Measurements from ENCODE around the gene FOSL2.
"Not testable (repeated sequence)": the region's sequence is repeated elsewhere in the genome, so short reads cannot be mapped to it uniquely, and the experiment has no call there.

The FOSL2 gene

DNA sequence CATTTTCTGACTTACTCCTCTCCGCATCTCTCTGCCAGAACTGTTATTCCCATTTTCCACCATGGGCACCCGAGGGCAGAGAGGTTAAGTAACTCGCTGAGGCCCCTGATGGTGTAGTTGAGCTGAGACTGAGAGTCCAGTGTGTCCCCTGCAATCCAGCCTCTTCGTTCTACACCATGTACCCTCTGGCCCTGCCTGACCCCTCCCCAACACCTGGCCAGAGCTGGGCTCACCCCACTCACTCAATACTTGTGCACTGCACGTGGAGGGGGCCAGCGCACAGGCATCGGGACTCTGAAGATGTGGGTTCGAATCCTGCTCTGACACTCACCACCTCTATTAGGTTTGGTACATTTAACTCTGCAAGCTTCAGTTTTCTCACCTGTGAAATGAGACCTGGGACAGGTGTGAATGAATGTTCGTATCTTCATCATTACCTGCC, 24.3 kb upstream of the FOSL2 start:
- Histone ChIP-seq H3K27ac (ENCODE audit: low read depth, low read length, poor library complexity, severe bottlenecking) (no peak overlapping the region), H3K4me3 (ENCODE audit: low read depth, low read length, poor library complexity, severe bottlenecking) (no peak overlapping the region), H3K4me1 (ENCODE audit: insufficient read depth, low read length, severe bottlenecking) (no peaks in the 10 kb centered on the region), H2AFZ (ENCODE audit: low read length) (no peak overlapping the region), H3F3A (ENCODE audit: insufficient read depth, low read length) (no peaks in the 10 kb centered on the region), H3K4me2 (ENCODE audit: low read length) (no peak overlapping the region), H4K20me1 (ENCODE audit: insufficient read depth, low read length) (no peaks in the 10 kb centered on the region), H3K36me3 (ENCODE audit: insufficient read depth, low read length) (no peaks in the 10 kb centered on the region), H3K79me2 (ENCODE audit: insufficient read depth, low read length) (no peaks in the 10 kb centered on the region), H3K9ac (ENCODE audit: low read length) (no peak overlapping the region), H3K9me3 (ENCODE audit: low read length) (no peaks in the 10 kb centered on the region), H3K27me3 (ENCODE audit: insufficient read depth, low read length) (peaks cover 3% of the 10 kb centered on the region; the same call in 1 of the 2 replicates), H3K9me2 (ENCODE audit: low read depth, low read length) (no peaks in the 10 kb centered on the region)
- TF ChIP-seq, protein P1, sequence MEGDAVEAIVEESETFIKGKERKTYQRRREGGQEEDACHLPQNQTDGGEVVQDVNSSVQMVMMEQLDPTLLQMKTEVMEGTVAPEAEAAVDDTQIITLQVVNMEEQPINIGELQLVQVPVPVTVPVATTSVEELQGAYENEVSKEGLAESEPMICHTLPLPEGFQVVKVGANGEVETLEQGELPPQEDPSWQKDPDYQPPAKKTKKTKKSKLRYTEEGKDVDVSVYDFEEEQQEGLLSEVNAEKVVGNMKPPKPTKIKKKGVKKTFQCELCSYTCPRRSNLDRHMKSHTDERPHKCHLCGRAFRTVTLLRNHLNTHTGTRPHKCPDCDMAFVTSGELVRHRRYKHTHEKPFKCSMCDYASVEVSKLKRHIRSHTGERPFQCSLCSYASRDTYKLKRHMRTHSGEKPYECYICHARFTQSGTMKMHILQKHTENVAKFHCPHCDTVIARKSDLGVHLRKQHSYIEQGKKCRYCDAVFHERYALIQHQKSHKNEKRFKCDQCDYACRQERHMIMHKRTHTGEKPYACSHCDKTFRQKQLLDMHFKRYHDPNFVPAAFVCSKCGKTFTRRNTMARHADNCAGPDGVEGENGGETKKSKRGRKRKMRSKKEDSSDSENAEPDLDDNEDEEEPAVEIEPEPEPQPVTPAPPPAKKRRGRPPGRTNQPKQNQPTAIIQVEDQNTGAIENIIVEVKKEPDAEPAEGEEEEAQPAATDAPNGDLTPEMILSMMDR (IDR thresholded peaks at IDR 0.05; ENCODE audit: low read length): no peak
- no peak for TF ChIP-seq EZH2 (IDR thresholded peaks at IDR 0.05; ENCODE audit: borderline replicate concordance, low read length)

DNA sequence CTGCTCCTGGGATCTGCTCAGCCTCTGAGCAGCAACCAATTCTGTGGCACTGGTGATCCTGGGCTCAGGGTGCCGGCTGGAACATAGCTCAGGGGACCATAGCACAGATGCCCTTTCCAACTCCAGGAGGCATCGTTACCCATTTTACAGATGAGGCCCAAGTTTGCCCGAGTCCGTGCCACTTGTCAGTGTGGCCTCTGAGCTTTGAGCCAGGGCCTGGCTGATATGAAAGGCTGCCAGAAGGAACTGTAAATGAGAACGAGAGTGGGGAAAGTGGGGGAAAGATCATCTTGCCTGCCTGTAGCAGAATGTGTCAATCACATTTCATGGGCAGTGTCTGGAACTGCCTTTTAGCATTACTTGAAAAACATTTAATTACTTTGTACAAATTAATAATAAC, 23.3 kb upstream of the FOSL2 start:
- Histone ChIP-seq H4K20me1 (ENCODE audit: insufficient read depth, low read length) (peaks cover 2% of the 10 kb centered on the region; the same call in 1 of the 2 replicates), H3K4me2 (ENCODE audit: low read length) (no peak overlapping the region), H3K9ac (ENCODE audit: low read length) (no peak overlapping the region), H3K36me3 (ENCODE audit: insufficient read depth, low read length) (no peaks in the 10 kb centered on the region), H3K79me2 (ENCODE audit: insufficient read depth, low read length) (no peaks in the 10 kb centered on the region), H3K4me3 (ENCODE audit: low read depth, low read length, poor library complexity, severe bottlenecking) (no peak overlapping the region), H3F3A (ENCODE audit: insufficient read depth, low read length) (no peaks in the 10 kb centered on the region), H3K9me2 (ENCODE audit: low read depth, low read length) (no peaks in the 10 kb centered on the region), H3K27ac (ENCODE audit: low read depth, low read length, poor library complexity, severe bottlenecking) (no peak overlapping the region), H3K4me1 (ENCODE audit: insufficient read depth, low read length, severe bottlenecking) (no peaks in the 10 kb centered on the region), H3K9me3 (ENCODE audit: low read length) (no peaks in the 10 kb centered on the region), H2AFZ (ENCODE audit: low read length) (no peak overlapping the region), H3K27me3 (ENCODE audit: insufficient read depth, low read length) (peaks cover 3% of the 10 kb centered on the region; the same call in 1 of the 2 replicates)
- TF ChIP-seq EZH2 (IDR thresholded peaks at IDR 0.05; ENCODE audit: borderline replicate concordance, low read length): no peak
- TF ChIP-seq, protein P1 (IDR thresholded peaks at IDR 0.05; ENCODE audit: low read length): no peak

DNA sequence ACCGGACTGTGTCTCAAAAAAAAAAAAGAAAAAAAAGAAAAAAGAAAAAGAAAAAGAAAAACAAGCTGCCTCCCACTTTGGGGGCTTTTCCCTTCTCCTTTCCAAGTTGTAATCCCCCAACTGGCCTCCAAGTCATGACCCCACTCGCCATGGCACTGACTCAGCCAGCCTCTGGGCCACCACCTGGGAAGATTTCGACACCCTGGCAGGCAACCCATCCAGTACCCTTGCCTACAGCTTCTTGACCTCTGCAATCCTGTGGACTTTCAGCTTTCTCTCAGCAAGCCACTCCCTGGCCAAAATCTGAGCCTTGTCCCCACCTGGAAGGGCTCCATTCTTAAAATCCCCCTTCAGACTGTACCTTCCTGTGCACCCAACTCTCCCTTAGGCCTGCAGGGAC, 22.3 kb upstream of the FOSL2 start:
- Histone ChIP-seq H3K9me2 (ENCODE audit: low read depth, low read length) (no peaks in the 10 kb centered on the region), H3K27ac (ENCODE audit: low read depth, low read length, poor library complexity, severe bottlenecking) (no peak overlapping the region), H3K79me2 (ENCODE audit: insufficient read depth, low read length) (no peaks in the 10 kb centered on the region), H3K4me2 (ENCODE audit: low read length) (no peak overlapping the region), H3K36me3 (ENCODE audit: insufficient read depth, low read length) (no peaks in the 10 kb centered on the region), H3K27me3 (ENCODE audit: insufficient read depth, low read length) (peaks cover 3% of the 10 kb centered on the region; the same call in 1 of the 2 replicates), H2AFZ (ENCODE audit: low read length) (no peak overlapping the region), H3F3A (ENCODE audit: insufficient read depth, low read length) (no peaks in the 10 kb centered on the region), H4K20me1 (ENCODE audit: insufficient read depth, low read length) (peaks cover 2% of the 10 kb centered on the region; the same call in 1 of the 2 replicates), H3K4me3 (ENCODE audit: low read depth, low read length, poor library complexity, severe bottlenecking) (no peak overlapping the region), H3K9me3 (ENCODE audit: low read length) (no peaks in the 10 kb centered on the region), H3K4me1 (ENCODE audit: insufficient read depth, low read length, severe bottlenecking) (no peaks in the 10 kb centered on the region), H3K9ac (ENCODE audit: low read length) (no peak overlapping the region)
- TF ChIP-seq, protein P1 (IDR thresholded peaks at IDR 0.05; ENCODE audit: low read length): no peak
- TF ChIP-seq EZH2 (IDR thresholded peaks at IDR 0.05; ENCODE audit: borderline replicate concordance, low read length): no peak

DNA sequence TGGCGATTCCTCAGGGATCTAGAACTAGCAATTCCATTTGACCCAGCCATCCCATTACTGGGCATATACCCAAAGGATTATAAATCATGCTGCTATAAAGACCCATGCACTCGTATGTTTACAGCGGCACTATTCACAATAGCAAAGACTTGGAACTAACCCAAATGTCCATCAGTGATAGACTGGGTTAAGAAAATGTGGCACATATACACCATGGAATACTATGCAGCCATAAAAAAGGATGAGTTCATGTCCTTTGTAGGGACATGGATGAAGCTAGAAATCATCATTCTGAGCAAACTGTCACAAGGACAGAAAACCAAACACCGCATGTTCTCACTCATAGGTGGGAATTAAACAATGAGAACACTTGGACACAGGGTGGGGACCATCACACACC, 20.9 kb upstream of the FOSL2 start:
- not testable (repeated sequence) for H3F3A ChIP-seq (ENCODE audit: insufficient read depth, low read length); H3K4me1 ChIP-seq (ENCODE audit: insufficient read depth, low read length, severe bottlenecking); H3K27ac ChIP-seq (ENCODE audit: low read depth, low read length, poor library complexity, severe bottlenecking); H2AFZ ChIP-seq (ENCODE audit: low read length); H3K36me3 ChIP-seq (ENCODE audit: insufficient read depth, low read length); H4K20me1 ChIP-seq (ENCODE audit: insufficient read depth, low read length); H3K27me3 ChIP-seq (ENCODE audit: insufficient read depth, low read length); H3K4me3 ChIP-seq (ENCODE audit: low read depth, low read length, poor library complexity, severe bottlenecking); H3K79me2 ChIP-seq (ENCODE audit: insufficient read depth, low read length); H3K9me2 ChIP-seq (ENCODE audit: low read depth, low read length); H3K4me2 ChIP-seq (ENCODE audit: low read length); H3K9ac ChIP-seq (ENCODE audit: low read length); H3K9me3 ChIP-seq (ENCODE audit: low read length)
